ENCODE measurements around the gene DNM3.
"Not testable (repeated sequence)": the region's sequence is repeated elsewhere in the genome, so short reads cannot be mapped to it uniquely, and the experiment has no call there.

DNM3 gene

GRCh38 chr1:172427191-172427590, 585.9 kb downstream of the DNM3 start:
- DNase-seq (ENCODE audit: low spot score), result no peak

GRCh38 chr1:172429331-172430127, 588.2 kb downstream of the DNM3 start:
- DNase-seq (ENCODE audit: low spot score), result peak; percentile 73

GRCh38 chr1:172430128-172430454, 588.8 kb downstream of the DNM3 start:
- DNase-seq (ENCODE audit: low spot score), result no peak

DNA sequence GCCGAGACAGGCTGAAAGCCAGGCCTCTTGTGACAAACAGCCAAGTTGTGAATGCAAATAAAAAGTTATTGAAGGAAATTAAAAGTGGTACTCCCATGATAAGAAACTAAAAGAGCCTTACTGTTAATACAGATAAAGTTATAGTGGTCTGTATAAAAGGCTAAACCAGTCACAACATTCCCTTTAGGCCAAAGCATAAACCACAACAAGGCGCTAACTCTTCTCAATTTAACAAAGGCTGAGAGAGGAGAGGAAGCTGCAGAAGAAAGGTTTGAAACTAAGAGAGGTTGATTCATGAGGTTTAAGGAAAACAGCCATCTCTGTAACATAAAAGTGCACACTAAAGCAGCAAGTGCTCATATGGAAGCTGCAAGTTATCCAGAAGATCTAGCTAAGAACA, 589.9 kb downstream of the DNM3 start:
- DNase-seq (ENCODE audit: low spot score), result no peak

DNA sequence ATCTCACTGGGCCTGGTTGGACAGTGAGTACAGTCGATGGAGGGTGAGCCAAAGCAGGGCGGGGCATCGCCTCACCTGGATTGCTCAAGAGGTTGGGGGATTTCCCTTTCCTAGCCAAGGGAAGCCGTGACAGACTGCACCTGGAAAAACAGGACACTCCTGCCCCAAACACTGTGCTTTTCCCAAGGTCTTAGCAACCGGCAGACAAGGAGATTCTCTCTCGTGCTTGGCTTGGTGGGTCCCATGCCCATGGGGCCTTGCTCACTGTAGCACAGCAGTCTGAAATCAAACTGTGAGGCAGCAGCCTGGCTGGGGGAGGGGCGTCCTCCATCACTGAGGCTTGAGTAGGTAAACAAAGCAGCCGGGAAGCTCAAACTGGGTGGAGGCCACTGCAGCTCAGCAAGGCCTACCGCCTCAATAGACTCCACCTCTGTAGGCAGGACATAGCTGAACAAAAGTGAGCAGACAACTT, 590.5 kb downstream of the DNM3 start:
- no peak for DNase-seq (ENCODE audit: low spot score)

DNA sequence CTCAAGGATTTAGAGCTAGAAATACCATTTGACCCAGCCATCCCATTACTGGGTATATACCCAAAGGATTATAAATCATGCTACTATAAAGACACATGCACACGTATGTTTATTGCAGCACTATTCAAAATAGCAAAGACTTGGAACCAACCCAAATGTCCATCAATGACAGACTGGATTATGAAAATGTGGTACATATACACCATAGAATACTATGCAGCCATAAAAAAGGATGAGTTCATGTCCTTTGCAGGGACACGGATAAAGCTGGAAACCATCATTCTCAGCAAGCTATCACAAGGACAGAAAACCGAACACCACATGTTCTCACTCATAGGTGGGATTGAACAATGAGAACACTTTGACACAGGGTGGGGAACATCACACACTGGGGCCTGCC, 595.9 kb downstream of the DNM3 start:
- DNase-seq (ENCODE audit: low spot score), result not testable (repeated sequence)

DNA sequence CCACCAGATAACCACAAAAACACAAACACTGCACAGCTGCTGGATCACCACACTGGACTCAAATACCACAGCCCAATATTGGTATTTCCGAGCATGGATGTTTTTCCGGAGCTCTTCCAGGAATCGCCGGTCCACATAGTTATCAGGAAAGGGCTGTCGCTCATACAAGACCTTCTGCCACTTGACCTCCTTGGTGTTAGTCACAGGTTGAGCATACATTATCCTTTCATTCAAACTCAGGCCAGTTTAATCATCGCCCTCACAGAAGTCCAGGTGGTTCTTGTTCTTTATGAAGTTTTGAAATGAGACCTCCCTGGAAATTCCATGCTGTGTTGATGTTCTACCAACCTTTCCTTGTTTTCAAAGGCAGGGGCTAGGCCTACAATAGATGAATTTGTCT, 601.1 kb downstream of the DNM3 start:
- no peak for DNase-seq (ENCODE audit: low spot score)

DNA sequence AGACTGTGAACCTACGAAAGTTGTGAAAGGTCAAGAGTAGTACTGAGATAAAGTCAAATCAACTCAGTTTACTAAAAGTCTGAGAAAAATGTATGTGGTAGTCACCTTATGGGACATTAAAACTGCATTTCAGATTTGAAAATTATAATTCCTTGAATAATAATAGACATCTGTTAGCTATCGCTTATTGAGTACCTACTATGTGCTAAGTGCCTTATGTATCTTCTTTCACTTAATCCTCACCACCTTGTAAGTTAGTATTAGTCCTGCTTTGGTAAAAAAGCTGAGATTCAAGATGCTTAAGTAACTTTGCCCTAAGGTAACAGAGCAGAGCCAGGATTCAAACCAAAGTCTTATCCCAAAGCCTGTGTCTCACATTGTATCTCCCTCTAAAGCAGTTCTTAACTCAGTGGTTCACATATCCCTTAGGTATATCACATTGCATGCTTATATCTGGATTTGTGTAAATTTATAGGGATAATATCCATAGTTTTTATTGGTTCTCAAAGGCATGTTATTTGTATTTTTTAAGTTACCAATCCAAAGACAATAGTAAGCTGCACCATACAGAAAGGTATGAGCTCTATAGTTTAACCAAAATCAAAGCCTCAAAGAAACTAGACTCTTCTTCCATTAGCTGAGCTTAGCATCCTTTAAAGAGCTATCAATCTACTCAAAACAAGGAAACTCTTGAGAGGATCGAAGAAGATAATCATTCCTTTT, 601.7 kb downstream of the DNM3 start:
- no peak for DNase-seq (ENCODE audit: low spot score)

GRCh38 chr1:172443666-172444453, 602.6 kb downstream of the DNM3 start, which contains the start of gene PIGC:
Gene PIGC, minus strand, starts transcription at chr1:172444069. Its CDS starts 1,447 bp downstream, at chr1:172442622.
- DNase-seq (ENCODE audit: low spot score), result peak; percentile 88

- DNase-seq (ENCODE audit: low spot score), result no peak
Observed at GRCh38 chr1:172446547-172446946, 605.2 kb downstream of the DNM3 start.

- peak; percentile 56 for DNase-seq (ENCODE audit: low spot score)
Observed at GRCh38 chr1:172447641-172448040, 606.3 kb downstream of the DNM3 start.

- peak; percentile 41 for DNase-seq (ENCODE audit: low spot score)
Observed at GRCh38 chr1:172448995-172449584, 607.8 kb downstream of the DNM3 start.

DNA sequence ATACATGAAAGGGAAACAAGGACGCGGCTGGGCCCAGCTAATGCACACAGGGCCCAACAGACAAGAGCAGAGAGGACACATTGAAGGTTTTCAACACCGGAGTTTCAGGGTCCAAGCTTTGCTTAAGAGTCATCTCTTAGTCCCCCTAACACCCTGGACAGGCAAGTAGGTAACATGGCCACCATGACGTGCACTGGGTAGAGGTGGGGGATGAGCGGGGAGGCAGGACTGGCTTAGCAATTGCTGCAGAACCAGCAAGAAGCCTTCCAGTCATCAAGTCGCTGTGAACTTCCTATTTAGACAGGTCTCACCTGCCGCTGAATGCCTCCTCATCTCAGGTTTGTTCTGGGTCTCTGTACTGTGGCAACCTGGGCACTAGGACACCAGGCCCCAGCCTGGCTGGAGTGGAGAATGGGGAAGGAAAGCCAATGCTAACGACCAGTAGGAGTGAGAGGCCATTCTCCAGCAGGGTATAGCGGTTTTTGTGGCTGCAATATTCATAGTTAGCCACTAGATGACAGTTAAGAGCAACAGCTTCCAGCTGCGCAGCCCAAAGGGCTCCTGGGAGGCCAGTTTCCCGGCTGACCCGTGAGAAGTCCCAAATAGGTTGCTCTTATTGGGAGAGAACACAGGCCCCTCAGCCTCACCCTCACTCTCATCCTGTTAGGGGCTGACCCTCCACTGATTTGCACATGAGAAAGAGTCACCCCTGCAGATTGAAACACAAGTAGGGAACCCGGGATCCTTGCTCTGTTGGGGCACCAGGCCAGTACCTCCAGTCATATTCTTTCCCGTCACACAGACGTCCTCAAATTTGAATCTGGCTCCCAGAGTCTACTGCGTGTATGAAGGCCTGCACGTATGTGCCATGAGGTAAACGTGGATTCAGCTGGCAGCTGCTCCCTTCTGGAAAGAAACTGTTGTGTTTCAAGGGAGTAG, 608.6 kb downstream of the DNM3 start:
- peak; percentile 86 for DNase-seq (ENCODE audit: low spot score)

DNA sequence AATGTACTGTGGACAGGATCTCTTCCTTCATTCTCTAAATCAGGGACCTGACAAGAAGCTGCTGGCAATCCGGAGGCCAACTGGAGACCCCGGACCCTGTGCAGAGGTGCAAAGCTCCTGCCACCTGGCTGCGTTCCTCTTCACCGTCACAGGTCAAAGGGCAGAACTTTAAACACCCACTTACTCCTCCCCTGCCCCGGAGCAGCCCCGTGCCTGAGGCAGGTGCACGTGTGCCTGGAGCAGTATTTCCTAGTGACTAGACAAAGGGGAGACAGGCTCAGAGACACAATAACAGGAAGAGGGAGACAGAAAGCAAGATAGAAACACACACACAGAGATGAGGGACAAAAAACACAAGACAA, 609.2 kb downstream of the DNM3 start:
- DNase-seq (ENCODE audit: low spot score), result no peak

- DNase-seq (ENCODE audit: low spot score), result peak; percentile 83
Observed at GRCh38 chr1:172451002-172451443, 609.7 kb downstream of the DNM3 start.

DNA sequence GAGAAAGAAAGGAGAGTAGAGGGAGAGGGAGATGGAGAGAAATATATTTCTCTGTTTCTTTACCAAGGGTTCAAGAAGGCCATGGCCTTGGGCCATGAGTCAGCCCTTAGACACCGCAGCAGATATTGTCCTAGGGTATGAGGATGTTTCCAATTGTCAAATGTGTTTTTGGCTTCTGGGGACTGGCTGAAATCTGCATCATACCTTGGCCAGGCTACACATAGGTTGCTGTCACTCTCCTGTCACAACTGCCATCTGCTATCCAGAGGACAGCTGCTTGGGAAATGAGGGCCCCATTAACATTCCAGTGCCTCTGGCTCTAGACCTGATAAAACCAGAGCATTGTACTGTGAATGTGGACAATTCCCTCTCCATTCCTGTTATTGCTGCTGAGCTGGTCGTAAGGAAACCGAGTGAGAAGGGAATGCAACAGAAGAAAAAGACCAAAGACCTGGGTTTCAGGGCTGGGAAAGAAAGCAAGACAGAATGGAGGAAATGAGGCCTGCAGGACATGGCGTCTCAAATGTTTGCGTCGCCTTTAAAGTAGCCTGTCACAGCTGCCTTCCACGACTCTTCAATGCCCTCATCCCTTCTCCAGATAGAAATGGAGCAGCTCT, 611.3 kb downstream of the DNM3 start:
- peak; percentile 42 for DNase-seq (ENCODE audit: low spot score)

- peak; percentile 67 for DNase-seq (ENCODE audit: low spot score)
Observed at GRCh38 chr1:172453153-172453545, 611.9 kb downstream of the DNM3 start.

DNA sequence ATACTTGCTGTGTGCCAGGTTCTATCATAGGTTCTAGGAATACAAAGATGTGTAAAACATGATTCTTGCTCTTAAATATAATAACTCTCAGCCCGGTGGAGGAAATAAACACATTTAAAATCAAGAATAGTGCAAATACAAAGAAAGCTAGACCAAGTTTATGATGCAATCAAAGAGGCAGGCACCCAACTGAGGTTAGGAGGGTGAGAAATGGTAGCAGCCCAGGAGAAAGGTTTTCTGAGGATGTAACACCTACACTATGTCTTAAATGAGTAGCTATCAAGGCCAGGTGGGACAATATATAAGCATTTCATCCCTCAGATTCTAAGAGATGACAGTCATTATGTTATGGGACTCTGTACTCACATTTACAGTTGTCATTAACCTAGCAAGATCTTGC, 612.3 kb downstream of the DNM3 start:
- DNase-seq (ENCODE audit: low spot score), result peak; percentile 44

DNA sequence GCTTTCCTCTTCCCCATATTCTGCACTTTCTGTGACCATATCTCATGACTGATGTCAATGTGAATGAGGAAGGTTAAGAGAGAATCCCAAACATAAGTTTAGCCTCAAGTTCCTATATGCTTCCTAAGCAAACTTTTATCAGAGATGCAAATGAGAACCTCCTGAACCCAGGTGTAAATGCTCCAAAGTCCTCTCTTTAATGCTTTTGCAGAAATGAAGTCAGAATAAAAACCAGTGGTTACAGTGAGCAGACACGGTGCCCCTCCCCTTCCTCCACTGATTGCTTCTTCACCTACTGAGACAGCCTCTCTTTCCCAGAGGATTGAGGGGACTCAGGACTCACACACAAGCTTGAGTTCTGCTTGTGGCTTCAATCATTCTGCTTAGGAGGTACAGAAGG, 614.2 kb downstream of the DNM3 start:
- peak; percentile 52 for DNase-seq (ENCODE audit: low spot score)

DNA sequence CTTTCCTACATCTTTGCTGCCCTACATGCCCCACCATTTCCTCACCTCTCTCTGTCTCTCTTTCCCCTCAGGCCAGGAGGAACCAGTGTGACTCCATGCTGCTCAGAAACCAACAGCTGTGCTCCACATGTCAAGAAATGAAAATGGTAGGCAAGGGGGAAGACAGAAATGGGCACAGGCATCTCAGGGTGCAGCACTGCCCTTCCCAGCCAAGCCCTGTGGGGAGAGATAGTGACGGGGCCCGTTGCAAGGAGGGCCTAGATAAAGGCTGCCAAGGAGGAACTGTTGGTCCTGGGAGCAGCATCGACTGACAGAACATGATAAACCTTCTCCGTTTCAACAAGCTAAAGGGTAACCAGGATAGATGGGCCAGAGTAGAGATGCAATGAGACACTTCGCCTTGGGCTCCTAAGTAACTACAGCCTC, 615.1 kb downstream of the DNM3 start:
- DNase-seq (ENCODE audit: low spot score), result peak; percentile 91
